Measurements from ENCODE around the gene BFSP1.

Gene BFSP1

GRCh38 chr20:17501701-17502100 is 29.5 kb downstream of the BFSP1 start:
- in situ Hi-C loops (cut with MboI; ENCODE audit: low sequenced_read_pairs), result loop anchor here (25.0 kb wide), 1 partner anchor 386 kb away; no protein-coding TSS in a partner anchor

GRCh38 chr20:17500826-17501225 is 30.4 kb downstream of the BFSP1 start:
- in situ Hi-C loops (cut with MboI; ENCODE audit: low sequenced_read_pairs), result loop anchor here (25.0 kb wide), 1 partner anchor 386 kb away; no protein-coding TSS in a partner anchor

GRCh38 chr20:17500271-17500670 is 30.9 kb downstream of the BFSP1 start:
- in situ Hi-C loops (cut with MboI; ENCODE audit: low sequenced_read_pairs), result loop anchor here (25.0 kb wide), 1 partner anchor 387 kb away; no protein-coding TSS in a partner anchor

GRCh38 chr20:17499041-17499440 is 32.1 kb downstream of the BFSP1 start:
- in situ Hi-C loops (cut with MboI; ENCODE audit: low sequenced_read_pairs), result no loop called here

- in situ Hi-C loops (cut with MboI; ENCODE audit: low sequenced_read_pairs), result no loop called here
Measured at GRCh38 chr20:17498641-17499040, 32.5 kb downstream of the BFSP1 start.

- in situ Hi-C loops (cut with MboI; ENCODE audit: low sequenced_read_pairs), result no loop called here
Measured at GRCh38 chr20:17497821-17498580, 33.2 kb downstream of the BFSP1 start.

GRCh38 chr20:17495826-17496225 is 35.4 kb downstream of the BFSP1 start:
- in situ Hi-C loops (cut with MboI; ENCODE audit: low sequenced_read_pairs), result no loop called here

GRCh38 chr20:17494201-17494600 is 37.0 kb downstream of the BFSP1 start:
- in situ Hi-C loops (cut with MboI; ENCODE audit: low sequenced_read_pairs), result no loop called here

GRCh38 chr20:17493173-17493572 is 38.0 kb downstream of the BFSP1 start:
- in situ Hi-C loops (cut with MboI; ENCODE audit: low sequenced_read_pairs), result no loop called here

- in situ Hi-C loops (cut with MboI; ENCODE audit: low sequenced_read_pairs), result no loop called here
Measured at GRCh38 chr20:17491488-17491887, 39.7 kb downstream of the BFSP1 start.

GRCh38 chr20:17491041-17491440 is 40.1 kb downstream of the BFSP1 start:
- in situ Hi-C loops (cut with MboI; ENCODE audit: low sequenced_read_pairs), result no loop called here

GRCh38 chr20:17490501-17490900 is 40.7 kb downstream of the BFSP1 start:
- in situ Hi-C loops (cut with MboI; ENCODE audit: low sequenced_read_pairs), result no loop called here

- in situ Hi-C loops (cut with MboI; ENCODE audit: low sequenced_read_pairs), result no loop called here
Measured at GRCh38 chr20:17488916-17489600, 42.1 kb downstream of the BFSP1 start.

- in situ Hi-C loops (cut with MboI; ENCODE audit: low sequenced_read_pairs), result no loop called here
Measured at GRCh38 chr20:17485017-17485416, 46.2 kb downstream of the BFSP1 start.

GRCh38 chr20:17482536-17482935 is 48.6 kb downstream of the BFSP1 start:
- in situ Hi-C loops (cut with MboI; ENCODE audit: low sequenced_read_pairs), result no loop called here

- in situ Hi-C loops (cut with MboI; ENCODE audit: low sequenced_read_pairs), result no loop called here
Measured at GRCh38 chr20:17481661-17482060, 49.5 kb downstream of the BFSP1 start.

GRCh38 chr20:17480696-17481095 is 50.5 kb downstream of the BFSP1 start:
- in situ Hi-C loops (cut with MboI; ENCODE audit: low sequenced_read_pairs), result no loop called here

- in situ Hi-C loops (cut with MboI; ENCODE audit: low sequenced_read_pairs), result no loop called here
Measured at GRCh38 chr20:17479063-17479657, 52.0 kb downstream of the BFSP1 start.

- in situ Hi-C loops (cut with MboI; ENCODE audit: low sequenced_read_pairs), result no loop called here
Measured at GRCh38 chr20:17473659-17474058, 57.5 kb downstream of the BFSP1 start.

- in situ Hi-C loops (cut with MboI; ENCODE audit: low sequenced_read_pairs), result no loop called here
Measured at GRCh38 chr20:17471606-17472187, 59.5 kb downstream of the BFSP1 start.

GRCh38 chr20:17470973-17471372 is 60.2 kb downstream of the BFSP1 start:
- in situ Hi-C loops (cut with MboI; ENCODE audit: low sequenced_read_pairs), result no loop called here

Measured in HL-60/S4 treated with phorbol 12-myristate 13-acetate at 8.2 ng/mL for 4 days and 3 days (cell line).